HT-29 (cell line): ENCODE results near the gene SUN2. TPM values are rescaled to one million over a fixed set of nuclear protein-coding genes. Genes with fewer than 3 reads are reported as not detected.

Experiments
- DNase-seq: peaks from one replicate; pipeline ENCODE4 v3.0.0-alpha.2; 2015; ENCODE audit warnings: low spot score
- total RNA-seq: library from RNA; depleted of rRNA; stranded (reverse); fragments of >200 nt; shearing (Covaris generic); gene quantifications from 2 replicates; pipeline ENCODE4 v1.2.3, GENCODE V29; 2014

The SUN2 gene
- total RNA-seq, 1 experiment from 2014 or later, result 110 TPM

GRCh38 chr22:38716271-38716670 lies 39.5 kb downstream of the SUN2 start:
- no peak for DNase-seq

- DNase-seq, result no peak
These were observed 39.9 kb downstream of the SUN2 start for GRCh38 chr22:38715852-38716251.

GRCh38 chr22:38715176-38715764 lies 40.5 kb downstream of the SUN2 start:
- no peak for DNase-seq

GRCh38 chr22:38713921-38714320 lies 41.9 kb downstream of the SUN2 start:
- no peak for DNase-seq

- no peak for DNase-seq
These were observed 43.2 kb downstream of the SUN2 start for GRCh38 chr22:38712486-38713207.

- DNase-seq, result no peak
These were observed 44.9 kb downstream of the SUN2 start for GRCh38 chr22:38710866-38711265.

GRCh38 chr22:38710351-38710750 lies 45.4 kb downstream of the SUN2 start:
- no peak for DNase-seq

- no peak for DNase-seq
These were observed 46.5 kb downstream of the SUN2 start for GRCh38 chr22:38709306-38709705.

GRCh38 chr22:38707984-38708383 lies 47.8 kb downstream of the SUN2 start:
- no peak for DNase-seq

GRCh38 chr22:38707346-38707745 lies 48.5 kb downstream of the SUN2 start:
- DNase-seq, result peak; percentile 55

- DNase-seq, result no peak
These were observed 49.0 kb downstream of the SUN2 start for GRCh38 chr22:38706901-38707195.

GRCh38 chr22:38706101-38706900 lies 49.5 kb downstream of the SUN2 start:
- peak; percentile 38 for DNase-seq

- peak; percentile 98 for DNase-seq
These were observed 50.3 kb downstream of the SUN2 start, which contains the start of gene GTPBP1 for GRCh38 chr22:38705235-38706100. TSS of gene GTPBP1 (plus strand) at chr22:38705944. CDS start at chr22:38705956, 12 bp downstream.

- peak; percentile 39 for DNase-seq
These were observed 51.1 kb downstream of the SUN2 start for GRCh38 chr22:38704654-38705234.

- peak; percentile 89 for DNase-seq
These were observed 54.8 kb downstream of the SUN2 start, which contains the start of gene JOSD1 for GRCh38 chr22:38700789-38701628. TSS of gene JOSD1 (minus strand) at chr22:38700943. CDS start at chr22:38699987, 956 bp downstream.

GRCh38 chr22:38700270-38700788 lies 55.5 kb downstream of the SUN2 start:
- DNase-seq, result peak; percentile 38

GRCh38 chr22:38699784-38700183 lies 56.0 kb downstream of the SUN2 start:
- no peak for DNase-seq

- peak; percentile 38 for DNase-seq
These were observed 56.7 kb downstream of the SUN2 start for GRCh38 chr22:38699143-38699542.

- no peak for DNase-seq
These were observed 57.2 kb downstream of the SUN2 start for GRCh38 chr22:38698407-38699094.
